ENCODE results near the gene ASCL3.

ASCL3 gene

DNA sequence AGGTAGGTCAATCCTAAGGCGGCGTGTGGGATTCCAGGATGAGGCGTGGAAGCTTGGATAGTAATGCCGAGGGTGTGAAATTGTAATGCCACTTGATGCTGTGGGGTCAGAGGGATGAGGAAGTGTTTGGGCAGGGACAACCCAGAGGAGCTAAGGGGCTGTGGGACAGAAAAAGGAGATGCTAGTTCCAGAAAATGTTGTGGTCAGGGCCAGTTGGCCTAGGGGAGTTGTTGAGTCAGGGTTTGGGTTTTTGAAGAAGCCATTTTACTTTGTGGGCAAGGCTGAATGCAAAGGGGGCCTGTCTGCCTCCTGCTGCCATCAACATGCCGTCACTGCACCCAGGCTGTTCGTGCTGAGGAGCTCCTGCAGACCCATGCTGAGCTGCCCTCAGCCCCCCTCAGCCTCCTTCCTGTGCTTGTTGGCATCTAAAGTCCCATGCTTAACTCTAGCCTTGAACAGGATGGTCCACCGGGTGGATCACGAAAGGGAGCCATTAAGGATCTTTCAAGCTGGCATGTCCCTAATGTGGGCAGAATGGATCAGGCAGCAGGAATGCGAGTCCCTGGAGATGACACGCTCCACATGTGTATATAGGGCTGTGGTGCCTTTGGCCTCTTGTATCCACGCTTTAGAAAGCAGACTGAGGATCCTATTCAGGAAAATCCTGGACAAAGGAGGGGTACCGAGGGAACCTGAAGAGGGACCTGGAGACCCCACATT is 12.2 kb downstream of the ASCL3 start:
- Histone ChIP-seq H3K4me3 (ENCODE audit: low read depth in 1 of 2, low read length in 1 of 2) (no peak overlapping the region), H3K27me3 (no peaks in the 10 kb centered on the region), H3K36me3 (no peaks in the 10 kb centered on the region), H3K9me3 (no peaks in the 10 kb centered on the region), H3K4me1 (ENCODE audit: control insufficient read depth in 1 of 2, insufficient read depth in 1 of 2, low read depth in 1 of 2, low read length in 1 of 2) (no peaks in the 10 kb centered on the region), H3K27ac (no peak overlapping the region)
- TF ChIP-seq, protein P1, sequence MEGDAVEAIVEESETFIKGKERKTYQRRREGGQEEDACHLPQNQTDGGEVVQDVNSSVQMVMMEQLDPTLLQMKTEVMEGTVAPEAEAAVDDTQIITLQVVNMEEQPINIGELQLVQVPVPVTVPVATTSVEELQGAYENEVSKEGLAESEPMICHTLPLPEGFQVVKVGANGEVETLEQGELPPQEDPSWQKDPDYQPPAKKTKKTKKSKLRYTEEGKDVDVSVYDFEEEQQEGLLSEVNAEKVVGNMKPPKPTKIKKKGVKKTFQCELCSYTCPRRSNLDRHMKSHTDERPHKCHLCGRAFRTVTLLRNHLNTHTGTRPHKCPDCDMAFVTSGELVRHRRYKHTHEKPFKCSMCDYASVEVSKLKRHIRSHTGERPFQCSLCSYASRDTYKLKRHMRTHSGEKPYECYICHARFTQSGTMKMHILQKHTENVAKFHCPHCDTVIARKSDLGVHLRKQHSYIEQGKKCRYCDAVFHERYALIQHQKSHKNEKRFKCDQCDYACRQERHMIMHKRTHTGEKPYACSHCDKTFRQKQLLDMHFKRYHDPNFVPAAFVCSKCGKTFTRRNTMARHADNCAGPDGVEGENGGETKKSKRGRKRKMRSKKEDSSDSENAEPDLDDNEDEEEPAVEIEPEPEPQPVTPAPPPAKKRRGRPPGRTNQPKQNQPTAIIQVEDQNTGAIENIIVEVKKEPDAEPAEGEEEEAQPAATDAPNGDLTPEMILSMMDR (IDR thresholded peaks at IDR 0.05) = no peak

DNA sequence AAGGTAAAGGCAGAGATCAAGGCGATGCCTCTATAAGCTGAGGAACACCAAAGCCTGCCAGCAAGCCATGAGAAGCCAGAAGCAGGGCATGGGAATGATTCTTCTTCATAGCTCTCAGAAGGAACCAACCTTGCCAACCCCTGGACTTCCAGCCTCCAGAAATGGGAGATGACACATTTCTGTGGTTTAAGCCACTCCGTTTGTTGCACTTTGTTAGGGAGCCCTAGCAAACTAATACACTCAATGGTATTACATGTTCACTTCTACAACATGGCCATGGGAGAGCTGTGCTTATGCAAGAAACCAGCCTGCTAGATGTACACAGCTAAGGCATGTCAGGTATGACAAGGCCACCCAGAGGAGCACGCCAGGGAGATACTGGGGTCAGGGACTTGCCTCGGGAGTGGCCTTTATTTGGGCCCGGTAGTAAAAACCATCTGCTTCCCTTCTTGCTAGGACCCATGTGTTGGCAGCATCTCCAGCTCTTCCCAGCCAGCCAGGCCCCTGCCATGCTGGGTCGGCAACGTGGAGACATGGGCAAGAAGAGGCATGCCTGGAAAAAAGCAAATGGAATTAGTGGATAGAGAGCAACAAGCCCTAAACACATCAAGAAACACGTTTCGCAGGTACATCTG is 13.7 kb downstream of the ASCL3 start:
- TF ChIP-seq, protein P1 (IDR thresholded peaks at IDR 0.05) = no peak
- Histone ChIP-seq H3K27ac (no peak overlapping the region), H3K36me3 (no peaks in the 10 kb centered on the region), H3K27me3 (no peaks in the 10 kb centered on the region), H3K9me3 (no peaks in the 10 kb centered on the region), H3K4me3 (ENCODE audit: low read depth in 1 of 2, low read length in 1 of 2) (no peak overlapping the region), H3K4me1 (ENCODE audit: control insufficient read depth in 1 of 2, insufficient read depth in 1 of 2, low read depth in 1 of 2, low read length in 1 of 2) (no peaks in the 10 kb centered on the region)

DNA sequence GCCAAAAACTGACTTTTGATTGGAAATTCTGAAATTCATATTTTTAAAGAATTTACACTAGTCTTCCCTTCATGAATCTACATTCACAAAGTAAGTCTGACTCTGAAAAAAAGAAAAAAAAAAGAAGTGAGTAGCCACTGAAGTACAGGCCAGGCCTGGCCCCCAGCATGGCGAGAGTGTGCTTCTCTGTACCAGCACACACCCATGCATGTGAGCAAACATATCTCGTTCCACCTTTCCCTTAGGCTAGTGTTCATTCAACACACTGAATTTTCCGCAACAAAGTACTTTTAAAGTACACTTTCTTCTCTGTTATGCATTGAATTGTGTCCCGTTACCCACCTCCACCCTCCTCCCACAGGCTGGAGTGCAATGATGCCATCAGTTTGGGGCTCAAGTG is 14.6 kb downstream of the ASCL3 start:
- Histone ChIP-seq H3K4me1 (ENCODE audit: control insufficient read depth in 1 of 2, insufficient read depth in 1 of 2, low read depth in 1 of 2, low read length in 1 of 2) (no peaks in the 10 kb centered on the region), H3K36me3 (no peaks in the 10 kb centered on the region), H3K9me3 (no peaks in the 10 kb centered on the region), H3K27ac (no peak overlapping the region), H3K4me3 (ENCODE audit: low read depth in 1 of 2, low read length in 1 of 2) (no peak overlapping the region), H3K27me3 (no peaks in the 10 kb centered on the region)
- TF ChIP-seq, protein P1 (IDR thresholded peaks at IDR 0.05) = no peak

DNA sequence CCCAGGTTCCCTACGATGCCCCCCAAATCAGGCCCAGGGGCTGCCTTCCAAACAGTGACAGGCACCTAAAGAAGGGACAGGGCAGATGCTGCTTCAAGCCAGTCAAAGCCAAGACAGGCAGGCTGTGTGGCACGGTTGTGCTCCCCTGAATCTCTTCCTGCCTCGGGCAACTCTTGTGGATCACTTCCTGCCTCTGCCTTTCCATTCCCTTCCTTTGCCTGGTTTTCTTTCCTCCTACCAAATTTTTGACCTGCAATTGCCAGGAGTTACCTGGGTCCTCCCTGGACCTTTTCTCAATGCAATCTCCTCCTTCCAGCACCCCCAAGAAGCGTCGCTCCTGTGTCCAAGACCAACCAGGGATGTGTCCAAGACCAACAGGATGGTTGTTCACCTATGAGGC is 15.6 kb downstream of the ASCL3 start:
- Histone ChIP-seq H3K27me3 (no peaks in the 10 kb centered on the region), H3K4me3 (ENCODE audit: low read depth in 1 of 2, low read length in 1 of 2) (no peak overlapping the region), H3K27ac (no peak overlapping the region), H3K4me1 (ENCODE audit: control insufficient read depth in 1 of 2, insufficient read depth in 1 of 2, low read depth in 1 of 2, low read length in 1 of 2) (no peaks in the 10 kb centered on the region), H3K9me3 (no peaks in the 10 kb centered on the region), H3K36me3 (peaks cover 5% of the 10 kb centered on the region)
- TF ChIP-seq, protein P1 (IDR thresholded peaks at IDR 0.05) = no peak

DNA sequence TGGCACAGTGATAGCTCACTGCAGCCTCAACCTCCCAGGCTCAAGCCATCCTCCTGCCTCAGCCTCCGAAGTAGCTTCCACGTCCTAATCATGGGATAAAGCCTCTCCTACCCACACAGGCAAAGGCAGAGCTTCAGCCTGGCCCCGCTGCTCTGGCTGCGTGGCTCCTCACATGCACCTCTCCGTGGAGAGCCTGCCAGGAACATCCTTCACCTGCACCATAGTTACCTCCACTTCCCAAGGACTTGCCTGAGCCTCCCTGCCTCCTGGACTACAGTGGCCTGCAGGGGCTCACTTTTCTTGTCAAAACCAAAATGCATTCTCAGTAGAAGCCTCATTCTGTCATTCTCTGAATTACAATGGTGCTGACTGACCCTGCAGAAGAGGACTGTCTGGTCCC is 16.6 kb downstream of the ASCL3 start:
- Histone ChIP-seq H3K27me3 (no peaks in the 10 kb centered on the region), H3K4me1 (ENCODE audit: control insufficient read depth in 1 of 2, insufficient read depth in 1 of 2, low read depth in 1 of 2, low read length in 1 of 2) (no peaks in the 10 kb centered on the region), H3K36me3 (peaks cover 9% of the 10 kb centered on the region), H3K4me3 (ENCODE audit: low read depth in 1 of 2, low read length in 1 of 2) (no peak overlapping the region), H3K9me3 (no peaks in the 10 kb centered on the region), H3K27ac (no peak overlapping the region)
- TF ChIP-seq, protein P1 (IDR thresholded peaks at IDR 0.05) = no peak
